SHP77 (cell line): ENCODE measurements around the gene ACACB.

Experiments used
- DNase-seq, 2 experiments: peaks; one replicate each; lab custom pipeline; 2025; lab: John Stamatoyannopoulos, UW

The ACACB gene

DNA sequence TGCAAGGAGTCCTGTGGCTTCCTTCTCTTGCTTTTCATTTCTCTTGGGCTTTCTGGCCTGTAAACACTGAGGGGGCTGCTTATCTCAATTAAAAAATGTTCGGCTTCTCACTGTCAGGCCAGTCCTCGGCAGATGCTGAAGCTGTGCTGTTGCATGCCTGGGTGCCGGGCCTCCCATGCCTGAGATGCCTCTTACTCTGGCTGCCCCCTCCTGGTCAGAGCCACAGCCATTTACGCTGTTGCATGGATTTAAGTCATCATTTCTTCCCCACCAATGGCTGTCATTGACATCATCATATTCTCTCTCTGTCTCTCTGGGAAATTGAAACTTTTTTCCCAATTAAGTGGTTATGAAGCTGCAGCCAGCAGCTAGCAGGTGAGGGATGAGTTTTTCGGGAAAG, 139.0 kb downstream of the ACACB start:
- peak in 1 of 2 experiments; percentile 8 for DNase-seq

DNA sequence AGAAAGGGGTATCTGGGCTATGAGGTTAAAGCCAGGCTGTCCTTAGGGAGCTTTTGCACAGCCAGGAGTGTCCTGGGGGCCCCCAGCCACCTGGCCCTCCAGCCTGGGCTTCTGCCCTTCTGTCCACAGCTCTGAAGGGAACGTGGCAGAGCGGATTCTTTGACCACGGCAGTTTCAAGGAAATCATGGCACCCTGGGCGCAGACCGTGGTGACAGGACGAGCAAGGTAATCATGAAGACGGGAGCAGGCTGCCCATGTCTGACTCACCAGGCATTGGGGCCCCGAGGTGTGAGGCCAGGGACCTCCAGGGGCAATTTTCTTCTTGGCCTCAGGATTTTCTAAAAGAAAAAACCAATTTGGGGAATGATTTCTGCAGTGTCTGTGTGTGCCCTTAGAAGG, 139.6 kb downstream of the ACACB start:
- no peak for DNase-seq

DNA sequence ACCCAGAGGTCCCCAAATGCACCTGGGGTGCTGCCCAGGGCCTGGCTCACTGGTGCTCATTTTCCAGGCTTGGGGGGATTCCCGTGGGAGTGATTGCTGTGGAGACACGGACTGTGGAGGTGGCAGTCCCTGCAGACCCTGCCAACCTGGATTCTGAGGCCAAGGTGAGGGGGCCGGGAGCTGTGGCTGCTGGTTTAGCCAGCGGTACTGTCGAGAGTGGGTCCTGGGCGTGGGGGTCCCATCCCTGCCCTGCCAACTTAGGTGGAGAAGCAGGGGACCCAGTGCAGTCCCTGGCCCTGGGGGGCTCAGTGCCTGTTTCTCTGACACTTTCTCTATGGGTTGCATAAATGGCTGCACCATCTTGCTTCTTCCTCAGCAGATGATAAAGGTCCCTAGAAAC, 141.8 kb downstream of the ACACB start:
- no peak for DNase-seq

DNA sequence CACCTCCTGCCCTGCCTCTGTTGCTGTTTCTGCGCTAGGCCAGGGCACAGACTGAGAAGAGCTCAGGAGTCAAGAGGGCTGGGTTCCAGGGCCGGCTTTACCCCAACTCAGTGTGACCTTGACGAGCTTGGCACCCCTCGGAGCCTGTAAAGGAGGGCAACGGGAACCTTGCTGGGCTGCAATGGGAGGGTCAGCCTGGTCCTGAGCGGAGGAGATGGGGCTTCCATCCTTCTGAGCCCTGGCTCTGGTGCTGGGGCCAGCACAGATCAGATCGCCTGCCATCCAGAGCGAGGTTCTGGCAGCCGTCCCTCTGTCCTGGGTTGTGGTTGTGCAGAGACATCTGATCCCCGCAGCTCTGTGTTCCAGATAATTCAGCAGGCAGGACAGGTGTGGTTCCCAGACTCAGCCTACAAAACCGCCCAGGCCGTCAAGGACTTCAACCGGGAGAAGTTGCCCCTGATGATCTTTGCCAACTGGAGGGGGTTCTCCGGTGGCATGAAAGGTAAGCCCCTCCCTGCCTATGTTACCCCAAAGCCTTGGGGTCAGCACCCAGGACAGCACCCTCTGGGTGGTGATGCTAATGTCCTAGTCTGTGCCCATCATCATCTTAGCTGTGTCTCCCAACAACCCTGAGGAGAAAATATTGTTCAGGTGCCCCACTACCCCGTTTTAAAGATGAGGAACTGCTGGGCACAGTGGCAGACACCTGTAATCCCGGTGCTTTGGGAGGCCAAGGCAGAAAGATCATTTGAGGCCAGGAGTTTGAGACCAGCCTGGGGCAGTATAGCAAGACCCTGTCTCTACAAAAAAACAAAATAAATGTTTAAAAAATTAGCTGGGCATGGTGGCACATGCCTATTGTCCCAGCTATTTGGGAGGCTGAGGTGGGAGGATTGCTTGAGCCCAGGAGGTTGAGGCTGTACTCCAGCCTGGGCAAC, 142.5 kb downstream of the ACACB start:
- no peak for DNase-seq

DNA sequence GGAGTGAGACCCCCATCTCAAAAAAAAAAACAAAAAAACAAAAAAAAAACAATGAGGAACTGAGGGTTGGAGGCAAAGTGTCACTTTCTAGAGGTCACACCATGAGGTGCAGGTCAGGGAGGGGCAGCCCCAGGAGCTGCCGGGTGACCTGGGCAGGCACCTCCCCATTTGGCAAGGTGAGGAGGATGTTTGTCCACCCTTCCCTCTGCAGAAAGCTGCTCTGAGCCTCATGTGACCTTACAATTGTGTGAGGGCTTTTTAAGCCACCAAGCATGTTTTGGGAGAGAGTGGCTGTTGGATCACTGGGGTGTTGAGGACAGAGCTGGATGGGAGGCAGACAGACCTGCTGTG, 143.1 kb downstream of the ACACB start:
- no peak for DNase-seq

DNA sequence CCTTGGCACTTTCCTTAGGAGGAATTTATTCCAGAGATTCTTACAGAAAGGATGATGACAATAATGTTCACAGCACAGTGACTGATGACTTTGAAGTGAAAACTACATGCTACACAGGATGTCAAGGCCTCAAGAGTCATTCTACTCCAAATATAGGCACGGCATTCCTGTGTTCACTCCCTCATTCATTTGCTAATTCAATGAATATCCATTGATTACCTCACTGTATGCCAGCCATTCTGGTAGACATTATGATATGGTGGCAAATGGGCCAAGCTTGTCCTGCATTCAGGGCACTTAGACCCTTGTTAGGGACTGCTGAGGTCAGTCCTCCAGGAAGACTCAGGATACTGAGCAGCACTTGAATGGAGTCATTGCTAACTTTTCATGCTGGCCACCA, 144.7 kb downstream of the ACACB start:
- DNase-seq: no peak

DNA sequence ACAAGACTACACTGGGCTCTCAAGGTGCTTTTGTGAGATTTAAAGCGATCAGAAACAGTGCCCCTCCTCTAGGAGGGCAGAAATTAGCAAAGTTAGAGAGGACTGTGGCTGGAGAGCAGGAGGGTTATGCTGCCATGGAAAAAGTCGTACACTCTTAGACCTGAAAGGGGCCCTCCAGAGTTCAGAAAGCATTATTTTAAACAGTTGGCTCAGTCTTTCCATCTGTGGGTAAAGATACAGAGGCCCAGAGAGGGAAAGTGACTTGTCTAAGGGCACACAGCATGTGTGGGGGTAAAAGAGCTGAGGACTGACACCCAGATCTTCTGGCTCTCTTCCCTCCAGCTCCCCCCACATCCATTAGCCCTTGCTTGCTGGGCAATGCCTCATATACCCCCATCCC, 145.6 kb downstream of the ACACB start:
- DNase-seq: no peak

DNA sequence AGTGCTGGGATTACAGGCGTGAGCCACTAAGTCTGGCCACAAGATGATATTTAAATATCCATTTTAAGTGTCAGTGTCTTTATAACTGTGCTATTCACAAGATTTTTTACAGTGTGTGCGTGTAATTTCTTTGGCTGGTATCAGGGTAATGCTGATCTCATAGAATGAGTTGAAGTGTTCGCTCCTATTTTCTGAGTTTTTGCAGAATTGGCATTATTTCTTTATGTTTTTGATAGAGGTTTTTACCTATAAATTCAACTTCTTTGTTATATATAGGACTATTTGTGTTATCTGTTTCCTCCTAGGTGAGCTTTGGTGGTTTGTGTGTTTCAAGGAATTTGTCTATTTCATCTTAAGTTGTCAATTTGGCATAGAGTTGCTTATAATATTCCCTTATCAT, 147.1 kb downstream of the ACACB start:
- DNase-seq: no peak

DNA sequence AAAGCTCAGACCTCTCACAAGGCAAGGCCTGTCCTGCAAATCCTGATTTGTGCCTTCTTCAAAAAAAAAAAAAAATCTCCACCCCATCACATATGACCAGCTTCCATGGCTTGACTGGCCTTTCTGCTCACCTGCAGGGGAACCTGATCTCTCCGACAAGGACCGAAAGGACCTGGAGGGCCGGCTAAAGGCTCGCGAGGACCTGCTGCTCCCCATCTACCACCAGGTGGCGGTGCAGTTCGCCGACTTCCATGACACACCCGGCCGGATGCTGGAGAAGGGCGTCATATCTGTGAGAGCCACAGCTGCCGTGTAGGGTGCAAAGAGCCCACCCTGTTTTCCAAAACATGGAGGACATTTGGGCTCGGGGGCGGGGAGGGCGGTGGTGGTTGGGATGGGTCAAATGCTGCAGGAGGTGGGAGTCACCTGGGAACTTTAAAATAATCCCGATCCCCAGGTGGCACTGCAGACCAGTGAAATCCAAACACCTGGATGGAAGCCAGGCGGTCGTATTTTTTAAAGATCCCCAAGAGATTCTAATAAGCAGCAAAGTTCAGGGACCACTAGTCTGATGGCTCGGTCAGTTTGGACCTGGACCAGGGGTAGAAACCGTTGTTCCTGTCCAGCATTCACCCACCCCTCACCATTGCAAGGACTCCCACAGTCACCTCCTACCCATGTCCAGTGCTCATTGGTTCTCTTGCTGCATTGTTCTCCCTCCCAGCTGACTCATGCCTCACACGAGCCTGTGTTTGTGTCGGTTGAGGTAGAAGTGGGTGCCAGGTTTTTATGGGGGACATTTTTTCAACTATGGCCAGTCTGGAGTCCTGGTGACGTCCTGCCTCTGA, 147.9 kb downstream of the ACACB start:
- DNase-seq: peak; percentile 74 to 83

DNA sequence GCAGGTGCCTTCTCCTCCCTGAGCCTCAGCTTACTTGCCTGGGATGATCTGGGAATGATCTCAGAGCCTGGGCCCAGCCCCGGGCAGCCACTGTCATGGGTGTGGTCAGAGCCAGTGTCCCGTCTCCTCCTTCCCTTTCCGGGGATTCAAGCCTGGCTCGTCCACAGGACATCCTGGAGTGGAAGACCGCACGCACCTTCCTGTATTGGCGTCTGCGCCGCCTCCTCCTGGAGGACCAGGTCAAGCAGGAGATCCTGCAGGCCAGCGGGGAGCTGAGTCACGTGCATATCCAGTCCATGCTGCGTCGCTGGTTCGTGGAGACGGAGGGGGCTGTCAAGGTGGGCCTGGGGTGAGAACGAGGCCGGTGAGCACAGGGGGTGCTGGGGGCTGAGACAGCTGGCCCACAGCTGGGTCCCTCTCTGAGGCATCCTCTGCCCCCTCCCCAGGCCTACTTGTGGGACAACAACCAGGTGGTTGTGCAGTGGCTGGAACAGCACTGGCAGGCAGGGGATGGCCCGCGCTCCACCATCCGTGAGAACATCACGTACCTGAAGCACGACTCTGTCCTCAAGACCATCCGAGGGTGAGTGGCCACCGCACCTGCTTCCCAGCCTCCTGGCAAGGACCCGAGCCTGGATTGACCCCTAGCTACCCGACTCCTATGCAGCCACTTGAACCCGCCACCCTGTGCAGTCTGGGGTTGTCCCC, 148.7 kb downstream of the ACACB start:
- DNase-seq: no peak

DNA sequence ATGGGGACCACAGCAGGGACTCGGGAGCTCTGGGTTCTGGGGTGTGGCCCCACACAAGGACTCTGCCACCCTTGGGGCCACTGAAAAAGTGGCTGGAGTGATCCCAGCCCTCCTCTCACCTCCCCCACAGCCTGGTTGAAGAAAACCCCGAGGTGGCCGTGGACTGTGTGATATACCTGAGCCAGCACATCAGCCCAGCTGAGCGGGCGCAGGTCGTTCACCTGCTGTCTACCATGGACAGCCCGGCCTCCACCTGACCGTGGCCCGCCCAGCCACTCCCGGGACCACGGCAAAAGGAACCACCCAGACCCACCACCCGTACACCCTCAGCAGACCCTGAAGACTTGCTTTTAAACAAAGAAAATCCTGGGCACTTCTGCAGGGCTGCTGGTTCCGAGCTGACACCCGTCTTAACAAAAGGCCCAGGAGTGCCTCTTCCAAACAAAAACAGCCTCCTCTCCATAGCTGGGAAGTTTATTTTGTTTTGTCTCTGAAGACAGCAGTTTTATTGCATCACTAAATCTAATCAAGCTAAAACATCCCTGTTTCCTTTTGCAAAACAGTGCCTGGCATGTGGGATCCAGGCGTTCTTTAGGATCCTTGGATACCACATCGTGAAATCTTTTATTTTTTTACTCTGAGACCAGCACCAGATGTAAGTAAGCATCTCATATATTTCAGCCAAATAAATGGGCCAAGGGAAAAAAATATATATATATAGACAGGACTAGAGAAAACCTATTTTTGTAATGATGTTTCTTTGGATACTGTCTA, 149.9 kb downstream of the ACACB start:
- no peak for DNase-seq

DNA sequence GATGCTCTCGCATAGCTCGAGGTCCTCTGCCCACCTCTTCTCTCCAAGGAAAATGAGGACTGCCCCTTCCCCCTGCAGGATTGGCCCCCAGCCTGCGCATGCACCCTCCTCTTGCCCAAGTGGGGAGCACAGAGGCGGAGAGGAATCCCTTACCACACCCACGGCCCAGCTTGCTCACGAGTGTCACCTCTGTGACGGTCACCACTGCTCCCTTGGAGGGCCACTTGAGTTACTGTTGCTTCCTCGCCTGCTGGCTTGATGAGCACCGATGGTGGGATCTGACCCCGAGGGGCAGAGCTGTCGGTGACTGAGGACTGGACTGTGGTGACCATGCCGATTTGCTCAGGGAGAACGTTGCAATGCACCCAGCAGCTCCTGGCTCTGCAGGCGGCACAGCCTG, 151.0 kb downstream of the ACACB start:
- no peak for DNase-seq

DNA sequence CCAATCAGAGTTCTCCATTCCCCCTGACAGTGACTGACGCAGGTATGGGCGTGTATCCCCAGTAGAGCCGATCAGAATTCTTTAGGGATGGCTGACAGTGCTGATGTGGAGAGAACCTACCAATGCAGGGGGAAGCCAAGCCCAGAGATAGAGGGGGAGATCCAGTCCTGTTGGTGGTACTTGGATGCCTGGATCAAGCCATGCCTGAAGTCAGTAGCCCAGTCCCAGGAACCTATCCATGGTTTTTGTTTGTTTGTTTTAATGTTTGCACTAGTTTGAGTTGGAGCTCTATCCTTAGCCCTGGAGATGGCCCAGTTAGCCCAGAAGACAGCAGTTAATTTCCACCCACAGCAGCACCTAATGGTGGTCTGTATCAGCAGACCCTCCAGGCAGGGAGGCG, 152.5 kb downstream of the ACACB start:
- DNase-seq: no peak

DNA sequence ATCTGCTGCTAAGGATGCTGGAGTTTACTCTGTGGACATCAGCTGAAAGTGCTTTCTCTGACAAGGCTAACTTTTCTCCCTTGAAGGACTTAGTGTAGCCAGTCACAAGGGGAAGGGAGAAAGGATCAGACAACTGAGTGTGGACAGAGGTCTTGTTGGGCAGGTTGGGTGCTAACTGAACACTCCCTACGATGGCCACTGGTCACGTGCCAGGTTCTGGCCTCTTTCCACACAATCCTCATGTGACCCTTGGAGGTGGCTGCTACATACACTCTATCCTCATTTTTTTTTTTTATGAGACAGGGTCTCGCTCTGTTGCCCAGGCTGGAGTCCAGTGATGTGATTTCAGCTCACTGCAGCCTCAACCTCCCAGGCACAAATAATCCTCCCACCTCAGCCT, 153.0 kb downstream of the ACACB start:
- no peak for DNase-seq

DNA sequence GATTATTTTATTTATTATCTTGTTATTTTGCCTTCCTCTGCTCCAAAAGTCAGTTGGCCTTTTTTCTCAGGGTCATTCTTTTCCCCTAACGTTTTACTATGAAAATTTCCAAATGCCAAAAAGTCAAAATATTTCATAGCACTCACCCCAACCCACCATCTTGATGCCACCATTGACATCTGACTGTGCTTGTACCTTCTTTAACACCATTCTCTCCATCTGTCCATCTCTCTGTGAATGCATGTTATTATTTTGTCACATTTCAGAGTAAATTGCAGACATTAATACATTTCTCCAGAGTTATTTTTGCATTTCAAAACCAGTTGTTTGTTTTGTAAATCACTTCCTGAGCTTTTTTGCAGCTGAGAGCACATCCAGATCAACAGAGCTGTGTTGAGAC, 154.1 kb downstream of the ACACB start:
- no peak for DNase-seq

DNA sequence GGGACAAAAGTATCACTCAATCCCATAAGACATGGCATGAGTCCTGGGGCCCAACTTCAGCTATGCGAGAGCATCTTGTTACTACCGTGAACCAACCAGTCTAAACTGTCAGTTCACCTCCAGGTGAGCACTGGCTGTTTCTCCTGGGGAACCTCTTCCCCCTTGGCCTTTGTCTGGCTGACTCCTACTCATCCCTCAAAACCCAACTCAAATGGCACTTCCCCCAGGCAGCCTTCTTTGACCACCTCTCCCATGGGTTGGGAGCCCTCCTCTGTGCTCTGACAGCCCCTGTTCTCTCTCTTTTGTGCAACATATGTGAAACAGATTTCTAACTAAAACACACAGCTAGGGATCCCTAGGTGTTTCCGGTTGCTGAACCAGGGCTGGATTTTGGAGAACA, 155.0 kb downstream of the ACACB start:
- DNase-seq: no peak

DNA sequence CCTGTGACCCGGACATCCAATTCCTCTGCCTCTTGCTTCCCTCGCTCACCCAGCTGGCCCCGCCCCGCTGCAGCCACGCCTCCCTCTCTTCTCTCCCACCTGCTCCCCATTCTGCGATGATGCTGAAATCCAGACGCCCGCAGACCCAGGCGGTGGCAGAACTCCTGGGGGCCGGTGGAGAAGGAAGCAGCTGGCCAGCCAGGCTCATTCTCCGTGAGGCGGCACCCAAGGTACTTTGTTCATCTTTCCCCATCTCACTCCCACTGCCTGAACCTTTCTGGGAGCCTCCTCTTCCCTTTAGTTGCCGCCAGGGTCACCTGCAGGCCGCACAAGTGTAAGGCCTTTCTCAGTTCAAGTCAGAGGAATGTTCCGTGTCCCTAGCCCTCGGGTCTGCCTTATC, 157.0 kb downstream of the ACACB start:
- peak; percentile 15 to 52 for DNase-seq

DNA sequence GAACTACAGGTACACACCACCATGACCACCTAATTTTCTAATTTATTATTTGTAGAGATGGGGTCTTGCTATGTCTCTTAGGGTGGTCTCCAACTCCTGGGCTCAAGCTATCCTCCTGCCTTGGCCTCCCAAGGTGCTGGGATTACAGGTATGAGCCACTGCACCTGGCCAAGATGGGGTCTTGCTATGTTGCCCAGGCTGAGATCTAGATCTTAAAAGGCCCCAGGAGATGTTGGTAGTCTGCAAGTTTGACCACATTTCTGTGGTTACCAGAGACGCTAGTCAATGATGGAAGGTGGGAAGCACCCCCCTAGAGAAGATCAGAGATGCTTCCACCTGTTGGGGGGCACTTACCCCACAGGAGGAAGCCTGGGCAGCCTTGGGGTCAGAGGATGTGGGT, 158.0 kb downstream of the ACACB start:
- DNase-seq: no peak

DNA sequence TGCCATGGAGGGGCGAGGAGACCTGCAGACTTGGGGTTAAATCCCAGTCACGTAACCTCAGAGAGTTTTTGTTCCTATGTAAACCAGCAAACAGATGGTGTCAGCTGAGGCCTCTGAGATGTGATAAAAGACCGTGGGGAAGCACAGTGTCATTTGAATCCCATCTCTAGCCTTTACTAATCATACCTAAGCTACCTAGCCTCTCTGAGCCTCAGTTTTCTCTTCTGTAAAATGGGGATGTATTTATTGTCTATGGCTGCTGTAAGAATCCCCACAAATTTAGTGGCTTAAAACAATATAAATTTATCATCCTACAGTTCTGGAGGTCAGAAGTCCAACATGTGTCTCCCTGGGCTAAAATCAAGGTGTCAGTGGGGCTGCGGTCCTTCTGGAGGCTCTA, 158.8 kb downstream of the ACACB start:
- DNase-seq: no peak

DNA sequence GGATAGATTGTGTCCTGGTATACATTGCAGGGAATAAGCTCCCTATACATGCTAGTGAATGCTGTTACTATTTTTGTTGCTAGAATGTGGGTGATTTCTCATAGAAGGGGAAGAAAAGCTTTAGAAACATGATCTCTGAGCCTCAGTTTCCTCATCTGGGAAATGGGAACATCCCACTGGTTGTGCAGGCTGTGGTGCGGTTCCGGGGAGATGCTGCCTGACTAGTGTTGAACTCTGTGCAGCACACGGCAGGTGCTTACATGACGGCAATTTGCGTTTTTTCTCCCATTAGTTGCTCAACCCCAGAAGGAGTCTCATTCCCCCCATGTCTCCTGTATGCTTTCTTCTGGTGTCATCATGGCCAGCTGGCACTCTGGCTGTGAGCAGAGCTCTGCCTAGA, 159.8 kb downstream of the ACACB start:
- no peak for DNase-seq

DNA sequence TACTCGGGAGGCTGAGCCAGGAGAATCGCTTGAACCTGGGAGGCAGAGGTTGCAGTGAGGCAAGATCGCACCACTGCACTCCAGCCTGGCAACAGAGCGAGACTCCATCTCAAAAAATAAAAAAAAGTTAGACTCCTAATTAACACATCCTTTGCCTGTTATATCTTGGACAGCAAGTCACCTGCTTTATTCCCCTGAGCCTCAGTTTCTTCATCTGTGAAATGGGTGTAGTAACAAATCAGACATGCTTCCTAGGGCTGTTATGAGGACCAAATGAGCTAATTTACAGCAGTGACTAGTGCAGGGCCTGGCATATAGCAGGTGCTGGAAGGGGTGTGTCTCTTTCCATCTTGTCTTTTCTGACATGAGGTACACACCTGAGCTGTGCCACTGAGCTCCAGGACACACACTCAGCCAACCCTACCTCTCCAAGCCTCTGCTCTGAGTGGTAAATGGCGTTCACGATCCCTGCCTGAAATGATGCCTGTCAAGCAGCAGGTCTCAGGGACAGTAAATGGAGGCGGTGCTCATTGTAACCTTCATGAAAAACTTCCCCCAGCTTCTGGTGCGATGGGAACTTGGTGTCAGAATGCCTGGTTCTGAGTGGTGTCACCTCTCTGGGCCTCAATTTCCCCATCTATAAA, 161.0 kb downstream of the ACACB start:
- DNase-seq: no peak
